Loucy (cell line): ENCODE results near the gene NUS1.

Experiments used
- CTCF ChIP-seq: fragments of 200-600 bp; sonication (generic); conservative IDR thresholded peaks from 2 replicates; pipeline ENCODE4 v1.5.1; 2014; ENCODE audit warnings: mild to moderate bottlenecking, antibody characterized with exemption, low read length
- EZH2phosphoT487 ChIP-seq: fragments of 200-600 bp; IDR thresholded peaks from 2 replicates; pipeline ENCODE4 v1.6.1; 2018; ENCODE audit warnings: antibody characterized with exemption, mild to moderate bottlenecking, moderate library complexity, borderline replicate concordance

GRCh38 chr6:117677553-117678141 is 2.4 kb downstream of the NUS1 start:
- no peak for TF ChIP-seq CTCF
- no peak for TF ChIP-seq EZH2phosphoT487
